HS-27A (cell line): ENCODE data around the gene RBMY1B.
"Not testable (repeated sequence)": the region's sequence is repeated elsewhere in the genome, so short reads cannot be mapped to it uniquely, and the experiment has no call there.

Source experiments
- DNase-seq: peaks from one replicate; pipeline ENCODE4 v3.0.0-alpha.2; 2012; ENCODE audit warnings: low read depth, missing footprints

Gene RBMY1B

DNA sequence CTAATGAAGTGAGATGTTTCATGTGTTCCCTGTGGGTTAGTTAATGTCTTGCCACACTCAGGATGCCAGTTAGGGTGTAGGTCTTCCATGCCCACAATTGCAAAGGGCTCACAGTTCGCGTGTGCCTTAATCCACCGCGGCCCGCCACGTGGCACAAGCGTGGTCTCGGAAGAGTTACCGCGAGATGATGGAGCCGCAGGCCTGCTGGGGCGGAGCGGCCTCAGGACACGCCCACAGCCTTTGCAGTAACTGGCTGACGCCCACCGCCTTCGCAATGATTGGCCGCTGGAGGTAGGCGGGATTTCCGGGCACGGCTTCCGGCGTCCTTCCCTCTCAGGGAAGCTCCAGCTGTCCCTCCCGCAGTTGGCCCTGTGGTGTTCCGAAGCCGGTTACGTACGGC, at the start of gene RBMY1B:
TSS of gene RBMY1B (plus strand) at position 301 of the 400 bp plus-strand sequence. CDS start 2,013 bp downstream, outside the sequence.
- not testable (repeated sequence) for DNase-seq

DNA sequence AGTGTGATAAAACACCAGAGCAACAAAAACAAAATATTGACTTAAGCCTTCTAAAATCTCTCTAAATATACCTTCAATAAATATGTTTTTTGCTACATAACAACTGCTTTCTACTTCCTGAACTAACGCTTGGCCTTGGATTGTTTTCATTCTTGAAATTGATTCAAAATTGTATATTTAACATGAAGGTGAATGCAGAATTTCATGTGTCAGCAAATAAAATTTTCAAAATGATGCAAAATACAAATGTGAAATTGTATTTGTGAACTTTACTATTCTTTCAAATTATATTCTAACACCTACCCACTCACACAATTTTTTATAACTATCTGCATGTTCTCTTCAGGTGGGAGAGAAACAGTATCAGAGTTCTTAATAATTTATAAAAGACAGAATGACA, 48.2 kb upstream of the RBMY1B start:
- DNase-seq, result not testable (repeated sequence)

DNA sequence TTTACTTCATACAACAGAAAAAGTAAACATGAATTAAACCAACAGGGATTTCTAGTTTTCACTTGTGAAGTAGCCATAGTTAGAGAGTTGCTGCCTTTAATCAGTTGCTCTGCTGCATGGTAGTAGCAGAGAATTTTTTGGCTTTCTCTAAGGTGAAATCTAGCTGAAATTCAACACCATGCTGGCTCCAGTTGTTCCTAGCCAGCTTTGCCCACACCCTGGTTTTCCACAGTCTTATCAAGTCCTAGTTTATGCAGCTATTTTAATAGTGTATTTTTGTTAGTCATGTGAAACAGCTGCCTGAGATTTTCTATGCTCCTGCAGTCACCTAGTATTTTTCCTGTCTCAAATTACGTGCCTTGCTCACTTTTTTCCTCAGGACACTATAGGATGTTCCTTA, 28.2 kb upstream of the RBMY1B start:
- DNase-seq, result no peak

DNA sequence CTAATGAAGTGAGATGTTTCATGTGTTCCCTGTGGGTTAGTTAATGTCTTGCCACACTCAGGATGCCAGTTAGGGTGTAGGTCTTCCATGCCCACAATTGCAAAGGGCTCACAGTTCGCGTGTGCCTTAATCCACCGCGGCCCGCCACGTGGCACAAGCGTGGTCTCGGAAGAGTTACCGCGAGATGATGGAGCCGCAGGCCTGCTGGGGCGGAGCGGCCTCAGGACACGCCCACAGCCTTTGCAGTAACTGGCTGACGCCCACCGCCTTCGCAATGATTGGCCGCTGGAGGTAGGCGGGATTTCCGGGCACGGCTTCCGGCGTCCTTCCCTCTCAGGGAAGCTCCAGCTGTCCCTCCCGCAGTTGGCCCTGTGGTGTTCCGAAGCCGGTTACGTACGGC, 23.4 kb downstream of the RBMY1B start, which contains the start of gene RBMY1A1:
TSS of gene RBMY1A1 (plus strand) at position 301 of the 400 bp plus-strand sequence. CDS start 2,013 bp downstream, outside the sequence.
- not testable (repeated sequence) for DNase-seq

DNA sequence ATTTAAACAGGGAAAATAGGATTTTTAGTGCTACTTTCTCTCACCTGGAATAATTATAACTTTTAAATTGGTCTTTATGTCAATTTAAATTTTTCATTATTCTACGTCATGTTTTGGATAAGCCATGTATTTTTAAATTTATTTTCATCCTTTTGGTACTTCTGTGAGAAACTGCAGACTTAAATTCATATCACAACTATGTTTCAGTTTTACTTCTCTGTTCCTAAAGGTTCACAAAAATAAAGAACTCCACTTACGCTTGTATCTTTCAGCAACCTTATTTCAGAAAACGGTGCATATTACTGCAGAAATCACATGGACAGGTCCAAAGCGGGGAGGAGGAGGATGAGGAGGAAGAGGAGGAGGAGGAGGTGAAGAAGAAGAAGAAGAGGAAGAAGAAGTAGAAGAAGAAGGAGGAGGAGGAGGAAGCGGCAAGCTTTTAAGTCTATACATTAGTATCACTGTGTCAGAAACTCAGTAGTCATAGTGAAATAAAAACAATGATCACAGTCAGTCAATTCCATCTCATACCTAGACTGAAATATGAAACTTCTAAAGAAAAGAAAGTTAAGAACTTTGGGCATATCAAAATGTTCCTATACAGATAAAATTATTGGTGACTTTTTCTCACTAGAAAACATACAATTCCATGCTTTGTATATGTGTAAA, 48.3 kb downstream of the RBMY1B start:
- not testable (repeated sequence) for DNase-seq
